Fibroblast of lung (primary cell): ENCODE results near the gene ZBTB39. TPM values are rescaled to one million over a fixed set of nuclear protein-coding genes. Genes with fewer than 3 reads are reported as not detected.
"Not testable (repeated sequence)": the region's sequence is repeated elsewhere in the genome, so short reads cannot be mapped to it uniquely, and the experiment has no call there.

Experiments
- DNase-seq, 2 donors: peaks; one replicate each; pipeline versions ENCODE4 v3.0.0 to v3.0.0-alpha.2; 2010; ENCODE audit warnings: low read depth in 2 of 2
- H2AFZ ChIP-seq: 2 replicates; pipeline ENCODE4 v1.5.1; 2012; ENCODE audit warnings: low read length, control low read depth, inconsistent platforms
- H3K27ac ChIP-seq: 2 replicates; pipeline ENCODE4 v1.5.1; 2011; ENCODE audit warnings: low read length, control low read depth; ENCODE audit not compliant: insufficient read depth
- H3K27me3 ChIP-seq: 2 replicates; pipeline ENCODE4 v1.5.1; 2011; ENCODE audit warnings: mild to moderate bottlenecking, low read length; ENCODE audit not compliant: control insufficient read depth, insufficient read depth
- H3K36me3 ChIP-seq: 2 replicates; pipeline ENCODE4 v1.5.1; 2011; ENCODE audit warnings: low read length; ENCODE audit not compliant: control insufficient read depth, insufficient read depth
- H3K4me1 ChIP-seq: 2 replicates; pipeline ENCODE4 v1.5.1; 2011; ENCODE audit warnings: low read length; ENCODE audit not compliant: control insufficient read depth, insufficient read depth; ENCODE audit errors: extremely low read depth
- H3K4me2 ChIP-seq: 2 replicates; pipeline ENCODE4 v1.5.1; 2011; ENCODE audit warnings: low read length, control low read depth; ENCODE audit not compliant: insufficient read depth; ENCODE audit errors: extremely low read depth
- H3K4me3 ChIP-seq, 4 experiments: fragments of 200-600 bp in 1 of 4; sonication (generic) in 1 of 4; replicated peaks in 1 of 4; 2 replicates each; pipeline ENCODE4 v1.5.1; 2011 to 2016; ENCODE audit warnings: low read length in 4 of 4, low read depth in 3 of 4, mild to moderate bottlenecking in 3 of 4, control low read depth in 2 of 4, inconsistent platforms in 1 of 4, mixed read lengths in 1 of 4; ENCODE audit not compliant: insufficient read depth in 1 of 4; ENCODE audit errors: control extremely low read depth in 1 of 4
- H3K79me2 ChIP-seq: 2 replicates; pipeline ENCODE4 v1.5.1; 2012; ENCODE audit warnings: mild to moderate bottlenecking, low read length, inconsistent platforms; ENCODE audit not compliant: control insufficient read depth, insufficient read depth
- H3K9ac ChIP-seq: 2 replicates; pipeline ENCODE4 v1.5.1; 2011; ENCODE audit warnings: mild to moderate bottlenecking, low read length, control low read depth; ENCODE audit not compliant: insufficient read depth
- H3K9me3 ChIP-seq: 2 replicates; pipeline ENCODE4 v1.5.1; 2012; ENCODE audit warnings: low read depth, low read length; ENCODE audit not compliant: control insufficient read depth, insufficient read depth
- H4K20me1 ChIP-seq: 2 replicates; pipeline ENCODE4 v1.5.1; 2011; ENCODE audit warnings: low read length; ENCODE audit not compliant: control insufficient read depth, insufficient read depth; ENCODE audit errors: extremely low read depth
- EZH2 ChIP-seq: IDR thresholded peaks from 2 replicates; pipeline ENCODE4 v1.5.1; 2012; ENCODE audit warnings: low read length, control low read depth, mild to moderate bottlenecking; ENCODE audit errors: missing control alignments
- polyA minus RNA-seq: library from RNA; depleted of rRNA, polyadenylated mRNA; stranded (reverse); fragments of >200 nt; gene quantifications from 2 replicates; pipeline ENCODE4 v1.2.3, GENCODE V29; 2011; ENCODE audit warnings: low replicate concordance
- polyA plus RNA-seq, 2 donors: library from polyadenylated mRNA; depleted of rRNA in 1 of 2; stranded (reverse) in 1 of 2; unstranded in 1 of 2; fragments of >200 nt; gene quantifications; 2 replicates each; pipeline ENCODE4 v1.2.1, GENCODE V29; 2011 to 2012; ENCODE audit warnings: missing spikeins in 1 of 2
- total RNA-seq: library from RNA; depleted of rRNA; stranded (reverse); fragments of >200 nt; gene quantifications from 2 replicates; pipeline ENCODE4 v1.2.1, GENCODE V29; 2014
- TF ChIP-seq, protein P1 (sequence below), 2 donors: IDR thresholded peaks in 1 of 2; conservative IDR thresholded peaks in 1 of 2; 1 replicate in 1 of 2; 2 replicates in 1 of 2; pipeline ENCODE4 v1.5.1; 2011 to 2012; ENCODE audit warnings: low read length in 2 of 2, control low read depth in 1 of 2, inconsistent platforms in 1 of 2, low read depth in 1 of 2, mild to moderate bottlenecking in 1 of 2

Gene ZBTB39, protein sequence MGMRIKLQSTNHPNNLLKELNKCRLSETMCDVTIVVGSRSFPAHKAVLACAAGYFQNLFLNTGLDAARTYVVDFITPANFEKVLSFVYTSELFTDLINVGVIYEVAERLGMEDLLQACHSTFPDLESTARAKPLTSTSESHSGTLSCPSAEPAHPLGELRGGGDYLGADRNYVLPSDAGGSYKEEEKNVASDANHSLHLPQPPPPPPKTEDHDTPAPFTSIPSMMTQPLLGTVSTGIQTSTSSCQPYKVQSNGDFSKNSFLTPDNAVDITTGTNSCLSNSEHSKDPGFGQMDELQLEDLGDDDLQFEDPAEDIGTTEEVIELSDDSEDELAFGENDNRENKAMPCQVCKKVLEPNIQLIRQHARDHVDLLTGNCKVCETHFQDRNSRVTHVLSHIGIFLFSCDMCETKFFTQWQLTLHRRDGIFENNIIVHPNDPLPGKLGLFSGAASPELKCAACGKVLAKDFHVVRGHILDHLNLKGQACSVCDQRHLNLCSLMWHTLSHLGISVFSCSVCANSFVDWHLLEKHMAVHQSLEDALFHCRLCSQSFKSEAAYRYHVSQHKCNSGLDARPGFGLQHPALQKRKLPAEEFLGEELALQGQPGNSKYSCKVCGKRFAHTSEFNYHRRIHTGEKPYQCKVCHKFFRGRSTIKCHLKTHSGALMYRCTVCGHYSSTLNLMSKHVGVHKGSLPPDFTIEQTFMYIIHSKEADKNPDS
- total RNA-seq (3.8 and 4.1 TPM in 2 replicates), polyA plus RNA-seq (3.2 and 3.9 TPM in 2 replicates), polyA minus RNA-seq (5.2 and 6.2 TPM in 2 replicates)
- polyA plus RNA-seq (2012) = 1.8 and 2.2 TPM in 2 replicates

GRCh38 chr12:57005980-57006808, at the start of gene ZBTB39:
ZBTB39 (minus strand) TSS chr12:57006546; CDS start chr12:57004917, 1,629 bp downstream.
- peaks cover 16% of the 10 kb centered on the region for H3K36me3 ChIP-seq
- H3K4me1 ChIP-seq = peaks cover 11% of the 10 kb centered on the region
- DNase-seq = peak; percentile 45 to 51
- H4K20me1 ChIP-seq = no peaks in the 10 kb centered on the region
- TF ChIP-seq, protein P1, sequence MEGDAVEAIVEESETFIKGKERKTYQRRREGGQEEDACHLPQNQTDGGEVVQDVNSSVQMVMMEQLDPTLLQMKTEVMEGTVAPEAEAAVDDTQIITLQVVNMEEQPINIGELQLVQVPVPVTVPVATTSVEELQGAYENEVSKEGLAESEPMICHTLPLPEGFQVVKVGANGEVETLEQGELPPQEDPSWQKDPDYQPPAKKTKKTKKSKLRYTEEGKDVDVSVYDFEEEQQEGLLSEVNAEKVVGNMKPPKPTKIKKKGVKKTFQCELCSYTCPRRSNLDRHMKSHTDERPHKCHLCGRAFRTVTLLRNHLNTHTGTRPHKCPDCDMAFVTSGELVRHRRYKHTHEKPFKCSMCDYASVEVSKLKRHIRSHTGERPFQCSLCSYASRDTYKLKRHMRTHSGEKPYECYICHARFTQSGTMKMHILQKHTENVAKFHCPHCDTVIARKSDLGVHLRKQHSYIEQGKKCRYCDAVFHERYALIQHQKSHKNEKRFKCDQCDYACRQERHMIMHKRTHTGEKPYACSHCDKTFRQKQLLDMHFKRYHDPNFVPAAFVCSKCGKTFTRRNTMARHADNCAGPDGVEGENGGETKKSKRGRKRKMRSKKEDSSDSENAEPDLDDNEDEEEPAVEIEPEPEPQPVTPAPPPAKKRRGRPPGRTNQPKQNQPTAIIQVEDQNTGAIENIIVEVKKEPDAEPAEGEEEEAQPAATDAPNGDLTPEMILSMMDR (conservative IDR thresholded peaks at IDR 0.05 in 1 of 2, IDR thresholded peaks at IDR 0.05 in 1 of 2; ENCODE audit: low read depth in 1 of 2, low read length in 2 of 2) = peak; percentile 5 to 43
- TF ChIP-seq EZH2 = no peak
- H3K4me2 ChIP-seq = peak within 1 kb of the TSS; percentile 77
- H3K4me3 ChIP-seq = peak within 1 kb of the TSS; percentile 67 to 92 (median 84)
- H3K9me3 ChIP-seq = no peaks in the 10 kb centered on the region
- no peaks in the 10 kb centered on the region for H3K27me3 ChIP-seq
- peaks cover 22% of the 10 kb centered on the region for H3K79me2 ChIP-seq
- peak within 1 kb of the TSS; percentile 75 for H3K9ac ChIP-seq
- H3K27ac ChIP-seq = peak within 1 kb of the TSS; percentile 52
- peak within 1 kb of the TSS; percentile 39 for H2AFZ ChIP-seq

DNA sequence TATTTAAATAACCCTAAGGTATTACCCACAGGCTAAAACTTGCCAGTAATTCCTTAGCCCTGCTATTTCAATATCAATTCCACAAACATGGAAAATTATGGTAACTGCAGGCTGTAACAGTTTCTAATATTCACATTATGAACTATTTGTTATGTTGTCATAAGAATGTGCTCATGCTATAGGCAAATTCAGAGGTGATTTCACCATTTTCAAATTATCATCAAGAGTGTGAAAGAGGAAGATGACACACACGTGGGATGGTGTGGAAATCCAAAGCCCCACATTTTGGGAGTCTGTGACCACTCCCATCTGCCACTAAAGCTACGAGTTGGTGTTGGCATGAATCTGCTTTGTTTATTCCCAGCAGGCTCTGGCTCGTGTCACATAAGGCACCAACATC, 49.5 kb upstream of the ZBTB39 start:
- no peak for DNase-seq
- H3K4me3 ChIP-seq = no peak overlapping the region

DNA sequence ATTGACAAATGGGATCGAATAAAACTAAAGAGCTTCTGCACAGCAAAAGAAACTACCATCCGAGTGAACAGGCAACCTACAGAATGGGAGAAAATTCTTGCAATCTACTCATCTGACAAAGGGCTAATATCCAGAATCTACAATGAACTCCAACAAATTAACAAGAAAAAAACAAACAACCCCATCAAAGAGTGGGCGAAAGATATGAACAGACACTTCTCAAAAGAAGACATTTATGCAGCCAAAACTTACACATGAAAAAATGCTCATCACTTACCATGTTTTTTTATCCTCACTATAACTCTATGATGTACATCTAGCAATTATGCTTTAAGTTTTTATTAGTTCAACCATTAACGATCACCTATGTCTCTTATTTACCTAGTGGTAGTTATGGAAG, 47.6 kb upstream of the ZBTB39 start:
- H2AFZ ChIP-seq, H3K4me1 ChIP-seq, DNase-seq, H3K79me2 ChIP-seq, H3K9me3 ChIP-seq, H3K27ac ChIP-seq, H4K20me1 ChIP-seq, H3K36me3 ChIP-seq, H3K27me3 ChIP-seq, H3K4me2 ChIP-seq, H3K9ac ChIP-seq, H3K4me3 ChIP-seq: not testable (repeated sequence)

More for the DNA sequence above, 49.5 kb upstream of the ZBTB39 start:
- no peaks in the 10 kb centered on the region for H3K4me1 ChIP-seq
- H3K9ac ChIP-seq = no peak overlapping the region
- no peaks in the 10 kb centered on the region for H3K79me2 ChIP-seq
- H3K4me2 ChIP-seq = no peak overlapping the region
- H2AFZ ChIP-seq = no peak overlapping the region
- no peak for TF ChIP-seq EZH2
- TF ChIP-seq, protein P1 (conservative IDR thresholded peaks at IDR 0.05 in 1 of 2, IDR thresholded peaks at IDR 0.05 in 1 of 2; ENCODE audit: low read depth in 1 of 2, low read length in 2 of 2) = no peak
- H4K20me1 ChIP-seq = no peaks in the 10 kb centered on the region
- H3K27ac ChIP-seq = no peak overlapping the region
- H3K36me3 ChIP-seq = peaks cover 5% of the 10 kb centered on the region
- no peaks in the 10 kb centered on the region for H3K27me3 ChIP-seq
- H3K9me3 ChIP-seq = no peaks in the 10 kb centered on the region

DNA sequence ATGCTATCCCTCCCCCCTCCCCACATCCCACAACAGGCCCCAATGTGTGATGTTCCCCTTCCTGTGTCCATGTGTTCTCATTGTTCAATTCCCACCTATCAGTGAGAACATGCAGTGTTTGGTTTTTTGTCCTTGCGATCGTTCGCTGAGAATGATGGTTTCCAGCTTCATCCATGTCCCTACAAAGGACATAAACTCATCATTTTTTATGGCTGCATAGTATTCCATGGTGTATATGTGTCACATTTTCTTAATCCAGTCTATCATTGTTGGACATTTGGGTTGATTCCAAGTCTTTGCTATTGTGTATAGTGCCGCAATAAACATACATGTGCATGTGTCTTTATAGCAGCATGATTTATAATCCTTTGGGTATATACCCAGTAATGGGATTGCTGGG, 46.8 kb upstream of the ZBTB39 start:
- not testable (repeated sequence) for H2AFZ ChIP-seq, H3K9ac ChIP-seq, H3K27me3 ChIP-seq, H3K27ac ChIP-seq, H3K4me3 ChIP-seq, H3K4me2 ChIP-seq, H3K36me3 ChIP-seq, H3K79me2 ChIP-seq, H3K9me3 ChIP-seq, H4K20me1 ChIP-seq, H3K4me1 ChIP-seq, DNase-seq
